GM12874 (cell line): ENCODE measurements around the gene TTC21A.

Source experiments
- TF ChIP-seq, protein P1 (sequence below): IDR thresholded peaks from 2 replicates; pipeline ENCODE4 v1.5.1; 2011; ENCODE audit warnings: low read depth, mild to moderate bottlenecking, control low read depth, low read length, moderate library complexity; ENCODE audit not compliant: insufficient read depth

The TTC21A gene

DNA sequence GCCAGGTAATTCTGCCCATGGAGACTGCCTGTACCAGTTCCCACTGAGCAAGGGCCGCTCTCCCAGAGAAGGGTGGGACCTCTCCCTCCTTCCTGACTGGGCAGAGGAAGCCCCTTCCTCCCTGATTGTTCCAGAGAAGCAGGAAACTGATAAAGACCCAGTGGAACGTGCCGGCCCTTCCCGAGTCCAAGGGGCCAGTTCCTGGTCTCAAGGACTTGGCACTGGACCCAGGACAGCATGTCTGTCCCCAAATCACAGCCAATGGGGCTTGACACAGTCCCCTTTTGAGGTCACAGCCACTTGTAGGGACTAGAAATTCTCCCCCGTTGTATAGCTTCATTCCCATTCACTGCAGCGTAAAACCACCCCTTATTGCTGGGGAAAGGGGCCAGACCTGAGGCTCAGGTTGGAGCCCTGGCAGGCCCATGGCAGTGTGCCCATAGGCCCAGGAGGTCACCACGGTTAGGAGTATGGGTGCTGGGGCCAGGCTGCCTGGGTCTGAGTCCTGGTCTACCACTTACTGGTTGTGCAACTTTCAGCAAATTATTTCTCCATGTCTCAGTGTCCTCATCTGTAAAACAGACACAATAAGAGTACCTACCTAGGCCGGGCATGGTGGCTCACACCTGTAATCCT is 27.8 kb downstream of the TTC21A start:
- TF ChIP-seq, protein P1, sequence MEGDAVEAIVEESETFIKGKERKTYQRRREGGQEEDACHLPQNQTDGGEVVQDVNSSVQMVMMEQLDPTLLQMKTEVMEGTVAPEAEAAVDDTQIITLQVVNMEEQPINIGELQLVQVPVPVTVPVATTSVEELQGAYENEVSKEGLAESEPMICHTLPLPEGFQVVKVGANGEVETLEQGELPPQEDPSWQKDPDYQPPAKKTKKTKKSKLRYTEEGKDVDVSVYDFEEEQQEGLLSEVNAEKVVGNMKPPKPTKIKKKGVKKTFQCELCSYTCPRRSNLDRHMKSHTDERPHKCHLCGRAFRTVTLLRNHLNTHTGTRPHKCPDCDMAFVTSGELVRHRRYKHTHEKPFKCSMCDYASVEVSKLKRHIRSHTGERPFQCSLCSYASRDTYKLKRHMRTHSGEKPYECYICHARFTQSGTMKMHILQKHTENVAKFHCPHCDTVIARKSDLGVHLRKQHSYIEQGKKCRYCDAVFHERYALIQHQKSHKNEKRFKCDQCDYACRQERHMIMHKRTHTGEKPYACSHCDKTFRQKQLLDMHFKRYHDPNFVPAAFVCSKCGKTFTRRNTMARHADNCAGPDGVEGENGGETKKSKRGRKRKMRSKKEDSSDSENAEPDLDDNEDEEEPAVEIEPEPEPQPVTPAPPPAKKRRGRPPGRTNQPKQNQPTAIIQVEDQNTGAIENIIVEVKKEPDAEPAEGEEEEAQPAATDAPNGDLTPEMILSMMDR = no peak

DNA sequence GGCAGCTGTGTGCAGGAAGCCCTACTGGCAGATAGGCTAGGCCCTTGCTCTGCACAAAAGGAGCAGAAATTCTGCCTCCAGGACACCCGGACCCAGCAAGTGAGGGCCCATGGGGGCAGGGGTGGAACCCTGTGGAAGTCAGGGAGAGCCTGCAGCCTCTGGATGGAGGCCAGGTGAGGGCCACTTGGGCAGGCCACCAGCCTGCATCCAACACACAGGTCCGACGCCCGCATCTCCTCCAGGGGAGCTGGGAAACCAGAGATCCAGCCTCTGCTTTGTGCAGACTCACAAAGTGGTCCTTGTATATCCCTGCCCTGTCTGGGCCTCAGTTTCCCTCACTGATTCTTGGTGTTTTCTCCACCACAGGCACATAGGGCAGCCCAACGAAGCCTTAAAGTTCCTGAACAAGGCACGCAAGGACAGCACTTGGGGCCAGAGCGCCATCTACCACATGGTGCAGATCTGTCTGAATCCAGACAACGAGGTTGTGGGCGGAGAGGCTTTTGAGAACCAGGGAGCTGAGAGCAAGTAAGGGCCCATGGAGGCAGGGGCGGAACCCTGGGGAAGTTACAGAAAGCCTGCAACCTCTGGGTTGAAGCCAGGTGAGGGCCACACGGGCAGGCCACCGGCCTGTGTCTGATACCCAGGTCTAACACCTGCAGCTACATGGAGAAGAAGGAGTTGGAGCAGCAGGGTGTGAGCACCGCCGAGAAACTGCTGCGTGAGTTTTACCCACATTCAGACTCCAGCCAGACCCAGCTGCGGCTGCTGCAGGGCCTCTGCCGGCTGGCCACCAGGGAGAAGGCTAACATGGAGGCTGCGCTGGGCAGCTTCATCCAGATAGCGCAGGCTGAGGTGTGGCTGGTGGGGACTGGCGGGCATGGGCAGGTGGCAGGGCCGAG is 29.3 kb downstream of the TTC21A start:
- TF ChIP-seq, protein P1 = no peak

DNA sequence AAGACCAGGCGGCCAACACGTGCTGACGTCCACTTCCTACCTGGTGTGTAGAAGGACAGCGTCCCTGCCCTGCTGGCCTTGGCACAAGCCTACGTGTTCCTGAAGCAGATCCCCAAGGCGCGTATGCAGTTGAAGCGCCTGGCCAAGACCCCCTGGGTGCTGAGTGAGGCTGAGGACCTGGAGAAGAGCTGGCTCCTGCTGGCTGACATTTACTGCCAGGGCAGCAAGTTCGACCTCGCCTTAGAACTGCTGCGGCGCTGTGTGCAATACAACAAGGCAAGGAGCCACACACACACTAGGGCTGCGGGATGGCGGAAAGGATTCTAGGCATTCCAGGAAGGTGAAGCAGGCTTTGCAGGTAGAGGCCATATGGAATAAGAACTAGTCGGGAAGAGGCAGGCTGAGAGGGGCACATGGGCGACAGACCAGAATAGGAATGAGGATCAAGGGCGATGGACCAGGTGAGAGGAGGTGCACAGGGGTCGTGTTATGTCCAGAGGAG is 30.0 kb downstream of the TTC21A start:
- TF ChIP-seq, protein P1 = no peak

DNA sequence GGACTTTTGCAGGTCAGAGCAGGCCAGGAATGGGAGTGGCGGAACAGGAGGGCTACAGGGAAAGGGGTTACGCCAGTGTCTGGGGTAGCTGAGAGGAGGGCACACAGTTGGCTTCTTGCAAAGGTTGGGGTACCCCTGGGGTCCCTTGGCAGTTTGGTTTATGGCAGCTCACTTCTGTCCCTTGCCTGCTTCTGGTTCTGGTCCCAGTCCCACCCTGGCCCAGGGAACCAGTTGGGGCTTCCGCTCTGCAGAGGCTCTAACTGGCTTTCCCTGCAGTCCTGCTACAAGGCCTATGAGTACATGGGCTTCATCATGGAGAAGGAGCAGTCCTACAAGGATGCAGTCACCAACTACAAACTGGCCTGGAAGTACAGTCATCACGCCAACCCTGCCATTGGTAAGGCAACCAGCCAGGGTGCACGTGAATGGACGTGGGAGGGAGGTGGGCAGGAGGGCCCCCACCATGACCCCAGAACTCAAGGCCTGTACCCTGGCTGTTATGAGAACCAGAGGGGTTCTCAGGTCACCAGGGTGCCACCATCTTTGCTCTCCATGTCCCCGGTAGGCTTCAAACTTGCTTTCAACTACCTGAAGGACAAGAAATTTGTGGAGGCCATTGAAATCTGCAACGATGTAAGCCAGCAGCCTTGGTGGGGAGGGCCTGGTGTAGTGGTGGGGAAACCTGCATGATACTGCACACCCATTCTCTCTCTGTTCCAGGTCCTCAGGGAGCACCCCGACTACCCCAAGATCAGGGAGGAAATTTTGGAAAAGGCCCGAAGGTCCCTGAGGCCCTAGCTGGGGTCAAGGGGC is 30.7 kb downstream of the TTC21A start:
- TF ChIP-seq, protein P1 = no peak

DNA sequence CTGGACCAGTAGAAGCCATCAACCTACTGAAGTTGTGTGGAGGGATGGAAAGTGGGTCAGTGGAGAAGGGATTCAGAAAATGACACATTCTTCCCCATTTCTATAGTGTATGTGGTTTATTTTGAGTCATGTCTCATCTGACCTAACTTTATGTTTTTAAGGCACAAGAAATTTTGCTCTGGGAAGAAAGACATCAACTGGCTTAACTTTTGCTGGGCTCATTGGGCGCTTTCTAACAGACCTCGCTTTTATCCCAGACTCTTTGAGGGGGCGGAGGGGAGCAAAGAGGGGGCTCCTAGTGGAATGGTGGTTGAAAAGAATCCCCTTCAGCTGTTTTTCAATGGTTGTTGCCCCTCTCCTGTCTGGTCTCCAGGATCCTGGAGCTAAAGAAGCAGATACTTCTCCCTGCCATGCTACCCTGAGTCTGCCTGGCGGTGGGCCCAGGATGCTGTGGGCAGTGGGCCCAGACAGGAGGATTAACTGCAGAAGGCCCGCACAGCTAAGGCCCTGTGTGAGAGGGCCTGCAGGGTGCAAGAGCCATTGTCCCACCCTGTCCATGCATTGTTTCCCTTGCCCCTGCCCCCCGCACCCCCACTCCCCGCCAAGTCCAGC is 31.4 kb downstream of the TTC21A start:
- TF ChIP-seq, protein P1 = no peak

DNA sequence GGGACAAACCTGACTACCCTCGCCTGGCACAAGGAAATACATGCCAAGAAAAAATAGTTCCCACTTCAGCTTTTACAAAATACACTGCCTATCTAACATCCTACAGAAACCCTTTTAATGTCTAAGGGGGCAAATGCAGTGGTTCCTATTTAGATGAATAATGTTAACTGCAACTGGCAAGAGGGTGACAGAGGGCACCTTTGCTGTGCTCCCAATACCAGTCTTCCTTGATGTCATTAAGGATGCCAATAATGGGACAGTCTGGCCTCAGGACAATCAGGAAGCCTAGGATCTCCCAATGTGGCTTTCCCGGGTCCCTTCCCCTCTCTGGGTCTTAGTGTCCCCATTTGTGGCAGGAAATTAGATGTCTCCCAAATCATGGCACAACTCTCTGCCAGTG is 32.0 kb downstream of the TTC21A start:
- TF ChIP-seq, protein P1 = no peak
